ENCODE results near the gene DLX1.

The DLX1 gene

DNA sequence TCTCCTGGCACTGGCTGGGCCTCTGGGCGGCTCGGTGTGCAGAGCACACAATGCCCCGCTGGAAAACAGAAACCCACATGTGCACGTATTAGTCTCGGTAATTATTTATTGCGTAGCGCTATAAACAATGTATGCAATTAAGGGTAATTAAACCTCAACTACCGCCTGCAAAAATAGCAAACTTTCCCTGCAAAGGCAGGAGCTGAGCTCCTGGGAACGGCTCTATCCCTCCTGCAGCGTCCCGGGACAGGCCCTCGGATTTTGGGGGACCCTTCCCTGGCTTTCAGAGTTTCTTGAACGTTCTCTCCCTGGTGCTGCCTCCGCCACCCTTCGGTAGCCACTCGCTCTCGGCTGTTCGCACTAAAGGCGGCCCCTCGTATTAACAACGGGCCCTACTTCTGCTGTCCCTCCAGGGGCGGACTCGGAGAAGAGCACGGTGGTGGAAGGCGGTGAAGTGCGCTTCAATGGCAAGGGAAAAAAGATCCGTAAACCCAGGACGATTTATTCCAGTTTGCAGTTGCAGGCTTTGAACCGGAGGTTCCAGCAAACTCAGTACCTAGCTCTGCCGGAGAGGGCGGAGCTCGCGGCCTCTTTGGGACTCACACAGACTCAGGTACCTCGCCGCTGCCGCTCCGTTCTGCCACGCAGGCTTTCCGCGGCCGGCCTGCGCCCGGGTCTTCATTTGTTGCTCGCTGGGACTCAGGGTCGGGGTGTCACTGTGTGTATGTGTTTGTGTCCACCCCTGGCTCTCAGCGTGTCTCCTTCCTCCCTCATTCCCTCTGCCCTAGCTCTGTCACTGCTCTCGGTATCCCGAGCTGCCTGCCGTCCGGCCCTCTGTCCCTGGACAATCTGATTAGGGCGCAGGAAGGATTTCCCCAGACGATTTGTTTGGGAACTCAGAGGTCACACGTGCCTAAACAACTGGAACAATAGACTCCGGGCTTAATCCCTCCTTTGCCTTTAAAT is 1.2 kb downstream of the DLX1 start:
- no peak overlapping the region for H3K4me2 ChIP-seq (ENCODE audit: low read length)
- no peak overlapping the region for H3K4me3 ChIP-seq (ENCODE audit: low read depth, low read length)
- H3K27me3 ChIP-seq (ENCODE audit: control insufficient read depth, insufficient read depth, low read length): peaks cover 29% of the 10 kb centered on the region
- no peaks in the 10 kb centered on the region for H3K4me1 ChIP-seq
- no peaks in the 10 kb centered on the region for H3K36me3 ChIP-seq (ENCODE audit: control insufficient read depth, insufficient read depth, low read length)
- no peak overlapping the region for H2AFZ ChIP-seq
- TF ChIP-seq CTCF (IDR thresholded peaks at IDR 0.05): no peak
- H3K79me2 ChIP-seq: no peaks in the 10 kb centered on the region
- no peak overlapping the region for H3K27ac ChIP-seq
- no peak overlapping the region for H3K9ac ChIP-seq
- H3K9me3 ChIP-seq (ENCODE audit: control insufficient read depth, low read length): no peaks in the 10 kb centered on the region

DNA sequence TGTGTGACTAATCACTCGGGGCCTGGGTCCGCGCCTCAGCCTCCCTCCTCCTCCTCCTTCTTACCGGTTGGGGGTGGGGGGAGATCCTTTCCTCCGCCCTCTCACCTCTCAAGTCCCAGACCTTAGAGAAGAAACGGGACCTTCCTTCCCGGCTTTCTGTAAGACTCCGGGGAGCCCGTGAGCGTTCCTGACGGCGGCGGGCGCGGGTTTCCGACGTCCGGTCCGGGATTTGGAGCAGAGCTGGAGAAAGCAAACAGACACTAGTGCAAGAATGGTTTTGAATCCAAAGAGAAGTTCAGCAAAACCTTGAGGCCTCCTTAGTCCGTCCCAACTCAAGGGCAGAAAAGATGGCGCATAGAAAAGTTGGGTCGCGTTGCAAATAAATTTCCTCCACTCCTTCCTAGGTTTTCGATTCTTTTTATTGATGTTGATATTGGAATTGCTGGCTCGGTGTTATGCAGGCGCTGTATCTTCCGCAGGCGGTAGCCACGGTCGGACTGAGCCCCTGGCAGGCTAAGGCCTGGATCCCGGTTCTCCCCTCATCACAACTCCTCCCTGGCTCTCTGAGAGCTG is 2.0 kb downstream of the DLX1 start:
- H2AFZ ChIP-seq: no peak overlapping the region
- no peaks in the 10 kb centered on the region for H3K79me2 ChIP-seq
- no peak overlapping the region for H3K9ac ChIP-seq
- H3K27me3 ChIP-seq (ENCODE audit: control insufficient read depth, insufficient read depth, low read length): peaks cover 26% of the 10 kb centered on the region
- TF ChIP-seq CTCF (IDR thresholded peaks at IDR 0.05): no peak
- no peak overlapping the region for H3K4me3 ChIP-seq (ENCODE audit: low read depth, low read length)
- H3K4me2 ChIP-seq (ENCODE audit: low read length): no peak overlapping the region
- no peak overlapping the region for H3K27ac ChIP-seq
- H3K9me3 ChIP-seq (ENCODE audit: control insufficient read depth, low read length): no peaks in the 10 kb centered on the region
- H3K36me3 ChIP-seq (ENCODE audit: control insufficient read depth, insufficient read depth, low read length): no peaks in the 10 kb centered on the region
- no peaks in the 10 kb centered on the region for H3K4me1 ChIP-seq

DNA sequence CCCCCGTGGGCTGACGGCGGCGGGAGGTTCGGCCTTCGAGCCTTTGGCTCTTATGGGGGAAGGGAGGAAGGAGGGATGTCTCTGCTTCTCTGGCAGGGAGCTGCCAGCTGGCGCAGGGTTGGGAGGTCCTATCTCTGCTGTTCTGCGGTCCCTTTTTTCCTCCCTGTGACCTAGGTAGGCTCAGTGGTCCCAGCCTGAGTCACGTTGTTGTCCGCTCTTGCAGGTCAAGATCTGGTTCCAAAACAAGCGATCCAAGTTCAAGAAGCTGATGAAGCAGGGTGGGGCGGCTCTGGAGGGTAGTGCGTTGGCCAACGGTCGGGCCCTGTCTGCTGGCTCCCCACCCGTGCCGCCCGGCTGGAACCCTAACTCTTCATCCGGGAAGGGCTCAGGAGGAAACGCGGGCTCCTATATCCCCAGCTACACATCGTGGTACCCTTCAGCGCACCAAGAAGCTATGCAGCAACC is 2.5 kb downstream of the DLX1 start:
- no peak overlapping the region for H2AFZ ChIP-seq
- no peak overlapping the region for H3K4me2 ChIP-seq (ENCODE audit: low read length)
- H3K4me1 ChIP-seq: no peaks in the 10 kb centered on the region
- H3K27ac ChIP-seq: no peak overlapping the region
- no peak for TF ChIP-seq CTCF (IDR thresholded peaks at IDR 0.05)
- peaks cover 24% of the 10 kb centered on the region for H3K27me3 ChIP-seq (ENCODE audit: control insufficient read depth, insufficient read depth, low read length)
- H3K9me3 ChIP-seq (ENCODE audit: control insufficient read depth, low read length): no peaks in the 10 kb centered on the region
- no peaks in the 10 kb centered on the region for H3K79me2 ChIP-seq
- no peaks in the 10 kb centered on the region for H3K36me3 ChIP-seq (ENCODE audit: control insufficient read depth, insufficient read depth, low read length)
- H3K9ac ChIP-seq: no peak overlapping the region
- no peak overlapping the region for H3K4me3 ChIP-seq (ENCODE audit: low read depth, low read length)

DNA sequence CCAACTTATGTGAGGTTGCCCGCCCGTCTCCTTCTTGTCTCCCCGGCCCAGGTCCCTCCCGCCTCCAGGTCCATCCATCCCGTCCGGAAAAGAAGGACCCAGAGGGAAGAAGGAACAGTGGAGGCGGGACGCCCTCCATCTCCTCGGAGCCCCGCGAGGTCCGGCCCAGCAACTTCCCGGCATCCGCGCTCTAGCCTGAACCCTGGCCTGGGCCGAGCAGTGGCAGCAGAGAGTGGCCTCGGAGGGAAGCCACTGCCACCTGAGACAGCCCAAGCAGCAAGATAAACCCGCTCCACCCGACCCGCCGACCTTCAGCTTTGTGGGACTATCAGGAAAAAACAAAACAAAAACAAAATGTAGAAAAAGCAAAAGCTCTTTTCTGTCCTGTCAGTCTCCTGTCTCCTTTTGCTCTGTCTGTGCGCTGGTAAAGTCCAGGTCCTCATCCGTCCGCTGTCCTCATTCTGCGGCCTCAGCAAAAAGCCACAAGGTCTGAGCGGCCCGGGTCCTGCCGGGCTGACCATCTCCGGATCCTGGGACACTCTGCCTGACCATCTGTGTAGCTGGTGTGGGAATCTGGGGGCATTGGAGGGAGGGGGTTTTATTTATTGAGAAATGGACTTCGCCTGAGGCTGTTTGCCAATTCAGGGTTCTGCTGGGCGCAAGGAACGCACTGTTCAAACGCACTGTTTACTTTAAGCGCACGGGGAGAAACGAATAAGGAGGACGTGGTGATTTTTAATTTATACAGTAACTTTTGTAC is 3.1 kb downstream of the DLX1 start:
- Histone ChIP-seq H3K9me3 (ENCODE audit: control insufficient read depth, low read length) (no peaks in the 10 kb centered on the region), H3K36me3 (ENCODE audit: control insufficient read depth, insufficient read depth, low read length) (no peaks in the 10 kb centered on the region), H3K9ac (no peak overlapping the region), H3K4me2 (ENCODE audit: low read length) (no peak overlapping the region), H3K27ac (no peak overlapping the region), H2AFZ (no peak overlapping the region), H3K27me3 (ENCODE audit: control insufficient read depth, insufficient read depth, low read length) (peaks cover 24% of the 10 kb centered on the region), H3K79me2 (no peaks in the 10 kb centered on the region), H3K4me3 (ENCODE audit: low read depth, low read length) (no peak overlapping the region), H3K4me1 (no peaks in the 10 kb centered on the region)
- TF ChIP-seq CTCF (IDR thresholded peaks at IDR 0.05): no peak
